M059J (cell line): ENCODE data around the gene NOXA1. TPM values are rescaled to one million over a fixed set of nuclear protein-coding genes. Genes with fewer than 3 reads are reported as not detected.
A peak's percentile ranks its signal among the peaks of the same experiment; 100 is the strongest.

Source experiments
- DNase-seq: peaks from one replicate; pipeline ENCODE4 v3.0.0-alpha.2; 2012; ENCODE audit warnings: low read depth
- total RNA-seq: library from RNA; depleted of rRNA; stranded (reverse); fragments of >200 nt; shearing (Covaris generic); gene quantifications from 2 replicates; pipeline ENCODE4 v1.2.3, GENCODE V29; 2014

NOXA1 gene
- total RNA-seq, 1 experiment from 2014 or later: not detected

- DNase-seq: no peak
Observed at GRCh38 chr9:137454597-137455358, 31.6 kb downstream of the NOXA1 start.

GRCh38 chr9:137455359-137455991, 32.3 kb downstream of the NOXA1 start:
- no peak for DNase-seq

- no peak for DNase-seq
Observed at GRCh38 chr9:137456061-137456863, 33.1 kb downstream of the NOXA1 start.

GRCh38 chr9:137456864-137457405, 33.7 kb downstream of the NOXA1 start:
- no peak for DNase-seq

GRCh38 chr9:137457406-137458193, 34.4 kb downstream of the NOXA1 start:
- DNase-seq: no peak

- DNase-seq: no peak
Observed at GRCh38 chr9:137458194-137459151, 35.3 kb downstream of the NOXA1 start.

GRCh38 chr9:137459152-137459600, 36.0 kb downstream of the NOXA1 start, which contains the start of gene NSMF:
TSS of gene NSMF (minus strand) at chr9:137459334. CDS start at chr9:137459102, 232 bp downstream.
- peak; percentile 84 for DNase-seq

GRCh38 chr9:137459601-137460362, 36.6 kb downstream of the NOXA1 start:
- DNase-seq: no peak

GRCh38 chr9:137460363-137461315, 37.4 kb downstream of the NOXA1 start:
- no peak for DNase-seq

- no peak for DNase-seq
Observed at GRCh38 chr9:137461316-137461662, 38.1 kb downstream of the NOXA1 start.

GRCh38 chr9:137461663-137462395, 38.6 kb downstream of the NOXA1 start:
- DNase-seq: no peak

GRCh38 chr9:137462396-137462985, 39.3 kb downstream of the NOXA1 start:
- DNase-seq: no peak

GRCh38 chr9:137462986-137463930, 40.1 kb downstream of the NOXA1 start:
- no peak for DNase-seq

GRCh38 chr9:137463931-137464290, 40.7 kb downstream of the NOXA1 start:
- DNase-seq: no peak

- no peak for DNase-seq
Observed at GRCh38 chr9:137464291-137464999, 41.3 kb downstream of the NOXA1 start.
